Mucosa of descending colon (tissue), 3 donors: ENCODE data around the gene SUCLA2. TPM values are rescaled to one million over a fixed set of nuclear protein-coding genes. Genes with fewer than 3 reads are reported as not detected.
A peak's percentile ranks its signal among the peaks of the same experiment; 100 is the strongest.

Experiments
- ATAC-seq: fragments of 200-7000 bp; cut with Tn5 transposase; one replicate; pipeline ENCODE4 v1.9.1; 2020; ENCODE audit warnings: mild to moderate bottlenecking, moderate library complexity
- DNase-seq, 3 donors: peaks; one replicate each; pipeline ENCODE4 v3.0.0-alpha.2; 2020
- H3K36me3 ChIP-seq: fragments of 200-600 bp; one replicate; pipeline ENCODE4 v1.8.0; 2021; ENCODE audit warnings: low read depth, mild to moderate bottlenecking
- H3K4me1 ChIP-seq: fragments of 200-600 bp; one replicate; pipeline ENCODE4 v1.8.0; 2021; ENCODE audit warnings: low read depth, mild to moderate bottlenecking
- H3K4me3 ChIP-seq: fragments of 200-600 bp; one replicate; pipeline ENCODE4 v1.8.0; 2021; ENCODE audit warnings: mild to moderate bottlenecking
- H3K9me3 ChIP-seq: fragments of 200-600 bp; one replicate; pipeline ENCODE4 v1.8.0; 2021; ENCODE audit warnings: mild to moderate bottlenecking
- CTCF ChIP-seq: fragments of 200-600 bp; IDR thresholded peaks from one replicate; pipeline ENCODE4 v1.8.0; 2022; ENCODE audit warnings: antibody characterized with exemption, mild to moderate bottlenecking
- intact Hi-C, 2 donors: fragments of 100-400 bp; cut with DNase I in 1 of 2; cut with micrococcal nuclease in 1 of 2; formaldehyde crosslinking; loops; one replicate each; pipeline versions ENCODE4 v1.11.0 to v1.11.1; 2022; cut with DNase I, micrococcal nuclease
- total RNA-seq, 3 donors: library from RNA; stranded (reverse); fragmentation: NEBNext Ultra II Directional in 2 of 3; extraction: Animal tissue kit (Norgen Biotek cat#: 25700) in 2 of 3; gene quantifications; one replicate each; pipeline versions ENCODE4 v1.2.1 to v1.2.4, GENCODE V29; 2021 to 2023
- donor health status: DM: no; HTN: no; CAD: no; lungs with moderate emphysema.
- donor health status: DM: no; HTN: no; CAD: no.
- donor health status: DM: no; HTN: yes; CAD: no.

The SUCLA2 gene
- total RNA-seq, 3 donors from 2014 or later = 42.3 to 66.8 (median 62.1) TPM

- peak; percentile 17 for ATAC-seq
- intact Hi-C loops = no loop called here
- Histone ChIP-seq H3K9me3 (no peaks in the 10 kb centered on the region), H3K4me3 (no peak overlapping the region), H3K4me1 (peaks cover 21% of the 10 kb centered on the region), H3K36me3 (no peaks in the 10 kb centered on the region)
- DNase-seq = peak in 1 of 3 donors; percentile 40
- TF ChIP-seq CTCF = no peak
Measured at GRCh38 chr13:48040049-48040448, 39.0 kb upstream of the SUCLA2 start.

GRCh38 chr13:48038761-48039160 lies 37.7 kb upstream of the SUCLA2 start:
- no peak for ATAC-seq
- no peak for TF ChIP-seq CTCF
- Histone ChIP-seq H3K9me3 (peaks cover 1% of the 10 kb centered on the region), H3K4me1 (peaks cover 15% of the 10 kb centered on the region), H3K36me3 (no peaks in the 10 kb centered on the region), H3K4me3 (no peak overlapping the region)
- intact Hi-C loops = no loop called here
- DNase-seq = no peak

- ATAC-seq (peak; percentile 97), DNase-seq (peak; percentile 96)
- intact Hi-C loops = no loop called here
- Histone ChIP-seq H3K4me1 (peaks cover 12% of the 10 kb centered on the region), H3K4me3 (peak within 1 kb of the TSS; percentile 31), H3K36me3 (no peaks in the 10 kb centered on the region), H3K9me3 (peaks cover 5% of the 10 kb centered on the region)
- peak; percentile 98 for TF ChIP-seq CTCF
Measured at GRCh38 chr13:48037346-48038173, 36.5 kb upstream of the SUCLA2 start, which contains the start of gene NUDT15. Gene NUDT15, plus strand, starts transcription at chr13:48037726. Its CDS starts 21 bp downstream, at chr13:48037747.

GRCh38 chr13:48029859-48030258 lies 28.8 kb upstream of the SUCLA2 start:
- Histone ChIP-seq H3K4me3 (no peak overlapping the region), H3K36me3 (no peaks in the 10 kb centered on the region), H3K9me3 (peaks cover 14% of the 10 kb centered on the region), H3K4me1 (no peaks in the 10 kb centered on the region)
- no peak for TF ChIP-seq CTCF
- intact Hi-C loops = no loop called here
- DNase-seq (no peak), ATAC-seq (no peak)

- intact Hi-C loops = no loop called here
- H3K36me3 ChIP-seq = no peaks in the 10 kb centered on the region
- peaks cover 9% of the 10 kb centered on the region for H3K9me3 ChIP-seq
- DNase-seq (no peak), ATAC-seq (no peak)
- H3K4me1 ChIP-seq = no peaks in the 10 kb centered on the region
- no peak for TF ChIP-seq CTCF
- H3K4me3 ChIP-seq = no peak overlapping the region
Measured at GRCh38 chr13:48028066-48028465, 27.0 kb upstream of the SUCLA2 start.
